Epithelial cell of prostate (primary cell): Measurements from ENCODE around the gene TAF7.
A peak's percentile ranks its signal among the peaks of the same experiment; 100 is the strongest.
"Not testable (repeated sequence)": the region's sequence is repeated elsewhere in the genome, so short reads cannot be mapped to it uniquely, and the experiment has no call there.

Experiments used
- DNase-seq: peaks from one replicate; pipeline ENCODE4 v3.0.0-alpha.2; 2011; ENCODE audit warnings: low read depth, low spot score
- H3K27ac ChIP-seq: fragments of 450-650 bp; 2 replicates; pipeline ENCODE4 v1.5.1; 2017; ENCODE audit warnings: mild to moderate bottlenecking

TAF7 gene

GRCh38 chr5:141320225-141321169 is at the start of gene TAF7:
TSS of gene TAF7 (minus strand) at chr5:141320784. CDS start at chr5:141320044, 740 bp downstream.
- peak; percentile 61 for DNase-seq
- H3K27ac ChIP-seq = peak within 1 kb of the TSS; percentile 95

GRCh38 chr5:141366016-141366896 is 45.7 kb upstream of the TAF7 start:
- H3K27ac ChIP-seq = no peak overlapping the region
- no peak for DNase-seq

GRCh38 chr5:141363952-141364660 is 43.5 kb upstream of the TAF7 start, which contains the start of gene PCDHGA5:
TSS of gene PCDHGA5 (plus strand) at chr5:141364162. CDS start at chr5:141364331, 169 bp downstream.
- H3K27ac ChIP-seq = no peak within 1 kb of the TSS
- no peak for DNase-seq

- DNase-seq = no peak
- H3K27ac ChIP-seq = no peak overlapping the region
Measured at GRCh38 chr5:141362719-141363118, 42.1 kb upstream of the TAF7 start.

GRCh38 chr5:141360685-141361084 is 40.1 kb upstream of the TAF7 start:
- H3K27ac ChIP-seq = no peak overlapping the region
- DNase-seq = no peak

GRCh38 chr5:141359790-141360426 is 39.3 kb upstream of the TAF7 start, which contains the start of gene PCDHGB2:
TSS of gene PCDHGB2 (plus strand) at chr5:141359994. CDS start at chr5:141360136, 142 bp downstream.
- H3K27ac ChIP-seq = no peak within 1 kb of the TSS
- DNase-seq = no peak

- no peak for DNase-seq
- H3K27ac ChIP-seq = no peak overlapping the region
Measured at GRCh38 chr5:141356950-141357349, 36.4 kb upstream of the TAF7 start.

GRCh38 chr5:141356133-141356532 is 35.5 kb upstream of the TAF7 start:
- no peak overlapping the region for H3K27ac ChIP-seq
- no peak for DNase-seq

- H3K27ac ChIP-seq = no peak overlapping the region
- no peak for DNase-seq
Measured at GRCh38 chr5:141355641-141356040, 35.1 kb upstream of the TAF7 start.

GRCh38 chr5:141354900-141355469 is 34.4 kb upstream of the TAF7 start, which contains the start of gene PCDHGA4:
TSS of gene PCDHGA4 (plus strand) at chr5:141355021. CDS start at chr5:141355108, 87 bp downstream.
- no peak within 1 kb of the TSS for H3K27ac ChIP-seq
- no peak for DNase-seq

- no peak overlapping the region for H3K27ac ChIP-seq
- DNase-seq = no peak
Measured at GRCh38 chr5:141351591-141351990, 31.0 kb upstream of the TAF7 start.

GRCh38 chr5:141349917-141350619 is 29.5 kb upstream of the TAF7 start, which contains the start of gene PCDHGB1:
TSS of gene PCDHGB1 (plus strand) at chr5:141350099. CDS start at chr5:141350261, 162 bp downstream.
- no peak for DNase-seq
- no peak within 1 kb of the TSS for H3K27ac ChIP-seq

- DNase-seq = not testable (repeated sequence)
Measured at GRCh38 chr5:141346017-141346416, 25.4 kb upstream of the TAF7 start.

GRCh38 chr5:141345327-141345726 is 24.7 kb upstream of the TAF7 start:
- no peak overlapping the region for H3K27ac ChIP-seq
- DNase-seq = no peak

More at GRCh38 chr5:141346017-141346416, 25.4 kb upstream of the TAF7 start:
- H3K27ac ChIP-seq = not testable (repeated sequence)

- H3K27ac ChIP-seq = no peak overlapping the region
- DNase-seq = no peak
Measured at GRCh38 chr5:141343953-141344463, 23.4 kb upstream of the TAF7 start.

GRCh38 chr5:141343242-141343952 is 22.8 kb upstream of the TAF7 start, which contains the start of gene PCDHGA3:
TSS of gene PCDHGA3 (plus strand) at chr5:141343829. CDS start at chr5:141344034, 205 bp downstream.
- no peak for DNase-seq
- H3K27ac ChIP-seq = no peak within 1 kb of the TSS

- no peak for DNase-seq
- no peak overlapping the region for H3K27ac ChIP-seq
Measured at GRCh38 chr5:141342773-141343172, 22.2 kb upstream of the TAF7 start.
